Nephron progenitor cell (in vitro differentiated cells): Measurements from ENCODE around the gene PROSER3.

Experiments
- DNase-seq: peaks from one replicate; pipeline ENCODE4 v3.0.0; 2021
- H3K27ac Mint-ChIP-seq: 2 replicates; pipeline ENCODE4 v1.8.0; 2021; ENCODE audit warnings: mild to moderate bottlenecking, moderate library complexity, mixed read lengths
- H3K27me3 Mint-ChIP-seq: 2 replicates; pipeline ENCODE4 v1.8.0; 2021; ENCODE audit warnings: mild to moderate bottlenecking, low read depth, mixed read lengths; ENCODE audit not compliant: poor library complexity
- H3K36me3 Mint-ChIP-seq: 2 replicates; pipeline ENCODE4 v1.8.0; 2021; ENCODE audit warnings: low read depth, mixed read lengths
- H3K4me1 Mint-ChIP-seq: 2 replicates; pipeline ENCODE4 v1.8.0; 2021; ENCODE audit warnings: mixed read lengths
- H3K4me3 Mint-ChIP-seq: 2 replicates; pipeline ENCODE4 v1.8.0; 2021; ENCODE audit warnings: mild to moderate bottlenecking, moderate library complexity, mixed read lengths
- H3K9me3 Mint-ChIP-seq: 2 replicates; pipeline ENCODE4 v1.8.0; 2021; ENCODE audit warnings: mild to moderate bottlenecking, moderate library complexity, mixed read lengths
- TF ChIP-seq, protein P1 (sequence below): fragments of 200-600 bp; sonication (generic); IDR thresholded peaks from 2 replicates; pipeline ENCODE4 v1.5.0; 2021; ENCODE audit warnings: antibody characterized with exemption

PROSER3 gene

DNA sequence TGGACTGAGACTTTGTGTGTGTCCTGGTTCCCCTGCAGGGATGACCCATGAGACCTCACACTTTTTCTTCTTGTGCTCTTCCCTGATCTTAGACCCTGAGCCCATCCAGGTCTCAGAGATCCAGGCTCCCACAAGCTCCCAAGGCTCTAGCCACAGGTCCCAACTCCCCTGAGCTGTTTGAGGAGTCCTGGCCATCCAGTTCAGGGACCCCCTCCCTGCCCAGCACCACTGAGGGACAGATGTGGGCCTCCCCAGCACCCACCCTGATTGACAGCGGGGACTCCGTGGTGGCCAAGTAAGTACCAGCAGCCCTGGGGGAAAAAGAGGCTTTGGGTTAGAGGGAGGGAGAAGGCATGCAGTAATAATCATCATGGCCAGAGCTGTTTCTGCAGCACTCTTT lies 1.7 kb downstream of the PROSER3 start:
- H3K27ac Mint-ChIP-seq: no peak overlapping the region
- peaks cover 35% of the 10 kb centered on the region for H3K4me1 Mint-ChIP-seq
- H3K27me3 Mint-ChIP-seq: peaks cover 12% of the 10 kb centered on the region
- peaks cover 23% of the 10 kb centered on the region for H3K36me3 Mint-ChIP-seq
- no peak for DNase-seq
- TF ChIP-seq, protein P1, sequence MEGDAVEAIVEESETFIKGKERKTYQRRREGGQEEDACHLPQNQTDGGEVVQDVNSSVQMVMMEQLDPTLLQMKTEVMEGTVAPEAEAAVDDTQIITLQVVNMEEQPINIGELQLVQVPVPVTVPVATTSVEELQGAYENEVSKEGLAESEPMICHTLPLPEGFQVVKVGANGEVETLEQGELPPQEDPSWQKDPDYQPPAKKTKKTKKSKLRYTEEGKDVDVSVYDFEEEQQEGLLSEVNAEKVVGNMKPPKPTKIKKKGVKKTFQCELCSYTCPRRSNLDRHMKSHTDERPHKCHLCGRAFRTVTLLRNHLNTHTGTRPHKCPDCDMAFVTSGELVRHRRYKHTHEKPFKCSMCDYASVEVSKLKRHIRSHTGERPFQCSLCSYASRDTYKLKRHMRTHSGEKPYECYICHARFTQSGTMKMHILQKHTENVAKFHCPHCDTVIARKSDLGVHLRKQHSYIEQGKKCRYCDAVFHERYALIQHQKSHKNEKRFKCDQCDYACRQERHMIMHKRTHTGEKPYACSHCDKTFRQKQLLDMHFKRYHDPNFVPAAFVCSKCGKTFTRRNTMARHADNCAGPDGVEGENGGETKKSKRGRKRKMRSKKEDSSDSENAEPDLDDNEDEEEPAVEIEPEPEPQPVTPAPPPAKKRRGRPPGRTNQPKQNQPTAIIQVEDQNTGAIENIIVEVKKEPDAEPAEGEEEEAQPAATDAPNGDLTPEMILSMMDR: no peak
- H3K9me3 Mint-ChIP-seq: no peaks in the 10 kb centered on the region
- H3K4me3 Mint-ChIP-seq: peak overlapping the region; percentile 91

DNA sequence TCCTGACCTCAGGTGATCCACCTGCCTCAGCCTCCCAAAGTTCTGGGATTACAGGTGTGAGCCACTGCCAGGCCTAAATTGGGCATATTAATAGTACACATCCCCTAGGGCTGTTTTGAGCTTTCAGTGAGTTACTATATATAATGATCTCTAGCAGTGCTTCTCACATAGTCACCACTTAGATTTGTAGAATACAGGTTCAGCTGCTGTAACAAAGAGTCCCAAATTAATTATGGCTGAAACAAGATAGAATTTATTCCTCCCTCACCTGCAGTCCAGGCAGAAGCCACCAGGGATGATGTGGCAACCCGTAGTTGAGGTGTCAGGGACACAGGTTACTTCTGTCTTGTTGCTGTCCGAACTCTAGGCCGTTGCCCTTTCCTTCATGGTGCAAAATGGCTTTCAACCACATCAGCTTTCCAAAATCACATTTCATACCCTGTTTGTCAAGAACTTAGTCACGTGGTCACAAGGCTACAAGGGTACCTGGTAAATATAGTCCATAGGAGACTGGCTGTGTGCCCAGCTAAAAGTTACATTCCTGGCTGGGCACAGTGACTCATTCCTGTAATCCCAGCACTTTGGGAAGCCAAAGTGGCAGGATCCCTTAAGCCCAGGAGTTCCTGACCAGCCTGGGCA lies 2.9 kb downstream of the PROSER3 start:
- H3K9me3 Mint-ChIP-seq: no peaks in the 10 kb centered on the region
- TF ChIP-seq, protein P1: no peak
- peaks cover 6% of the 10 kb centered on the region for H3K27me3 Mint-ChIP-seq
- H3K4me1 Mint-ChIP-seq: peaks cover 31% of the 10 kb centered on the region
- no peak for DNase-seq
- H3K36me3 Mint-ChIP-seq: peaks cover 21% of the 10 kb centered on the region
- H3K27ac Mint-ChIP-seq: no peak overlapping the region
- H3K4me3 Mint-ChIP-seq: no peak overlapping the region

DNA sequence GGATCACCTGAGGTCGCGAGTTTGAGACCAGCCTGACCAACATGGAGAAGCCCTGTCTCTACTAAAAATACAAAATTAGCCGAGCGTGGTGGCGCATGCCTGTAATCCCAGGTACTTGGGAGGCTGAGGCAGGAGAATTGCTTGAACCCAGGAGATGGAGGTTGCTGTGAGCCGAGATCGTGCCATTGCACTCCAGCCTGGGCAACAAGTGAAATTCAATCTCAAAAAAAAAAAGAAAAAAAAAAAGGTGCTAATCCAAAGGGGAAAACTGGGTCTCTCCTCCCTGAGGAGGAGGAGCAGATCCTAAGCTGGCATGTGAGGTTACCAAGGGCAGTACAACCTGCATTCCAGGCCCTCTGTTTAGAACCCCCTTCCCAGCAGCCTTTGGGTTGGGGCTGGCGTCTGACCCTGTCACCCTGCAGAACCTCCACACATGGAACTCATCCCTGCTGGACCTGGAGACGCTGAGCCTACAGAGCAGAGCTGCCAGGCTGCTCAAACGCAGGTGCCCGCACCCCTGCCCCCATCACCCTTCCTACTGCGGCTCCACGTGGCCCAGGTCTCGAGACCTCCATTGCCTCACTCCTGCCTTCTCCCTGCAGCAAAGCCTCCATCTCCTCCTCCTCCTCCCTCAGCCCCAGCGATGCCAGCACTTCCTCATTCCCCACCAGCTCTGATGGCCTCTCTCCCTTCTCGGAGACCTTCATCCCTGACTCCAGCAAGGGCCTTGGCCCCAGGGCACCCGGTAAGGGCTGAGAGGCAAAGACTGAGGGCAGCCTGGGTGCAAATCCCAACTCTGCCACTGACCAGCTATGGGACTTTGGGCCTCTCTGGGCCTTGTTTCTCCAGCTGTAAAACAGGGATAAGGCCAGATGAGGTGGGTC lies 6.7 kb downstream of the PROSER3 start:
- Mint-ChIP-seq H3K27ac (no peak overlapping the region), H3K4me1 (peaks cover 37% of the 10 kb centered on the region), H3K27me3 (no peaks in the 10 kb centered on the region), H3K4me3 (no peak overlapping the region), H3K9me3 (no peaks in the 10 kb centered on the region), H3K36me3 (peaks cover 32% of the 10 kb centered on the region)
- no peak for DNase-seq
- TF ChIP-seq, protein P1: no peak

DNA sequence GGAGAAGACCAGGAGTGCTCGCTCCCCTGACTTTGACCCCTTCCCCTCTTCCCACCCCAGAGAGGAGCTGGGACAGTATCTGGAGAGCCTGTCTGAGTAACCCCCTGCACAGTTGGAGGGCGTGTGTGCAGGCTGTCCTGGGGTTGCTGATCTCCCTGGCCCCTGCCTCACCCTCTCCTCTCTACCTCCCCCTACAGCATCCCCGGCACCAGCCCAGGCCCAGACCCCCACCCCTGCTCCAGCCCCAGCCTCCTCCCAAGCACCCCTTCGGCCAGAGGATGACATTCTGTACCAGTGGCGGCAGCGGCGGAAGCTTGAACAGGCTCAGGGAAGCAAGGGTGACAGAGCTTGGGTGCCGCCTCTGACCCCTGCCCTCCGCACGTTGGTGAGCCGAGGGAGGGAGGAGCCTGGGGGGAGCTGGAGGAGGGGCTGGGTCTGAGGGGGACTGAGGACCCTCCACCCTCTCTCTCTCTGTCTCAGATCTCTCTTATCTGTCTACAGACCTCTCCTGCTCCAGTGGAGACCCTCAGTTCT lies 8.7 kb downstream of the PROSER3 start:
- Mint-ChIP-seq H3K9me3 (no peaks in the 10 kb centered on the region), H3K27me3 (peaks cover 3% of the 10 kb centered on the region), H3K27ac (no peak overlapping the region), H3K36me3 (peaks cover 33% of the 10 kb centered on the region), H3K4me1 (peaks cover 36% of the 10 kb centered on the region), H3K4me3 (no peak overlapping the region)
- TF ChIP-seq, protein P1: no peak
- DNase-seq: no peak

DNA sequence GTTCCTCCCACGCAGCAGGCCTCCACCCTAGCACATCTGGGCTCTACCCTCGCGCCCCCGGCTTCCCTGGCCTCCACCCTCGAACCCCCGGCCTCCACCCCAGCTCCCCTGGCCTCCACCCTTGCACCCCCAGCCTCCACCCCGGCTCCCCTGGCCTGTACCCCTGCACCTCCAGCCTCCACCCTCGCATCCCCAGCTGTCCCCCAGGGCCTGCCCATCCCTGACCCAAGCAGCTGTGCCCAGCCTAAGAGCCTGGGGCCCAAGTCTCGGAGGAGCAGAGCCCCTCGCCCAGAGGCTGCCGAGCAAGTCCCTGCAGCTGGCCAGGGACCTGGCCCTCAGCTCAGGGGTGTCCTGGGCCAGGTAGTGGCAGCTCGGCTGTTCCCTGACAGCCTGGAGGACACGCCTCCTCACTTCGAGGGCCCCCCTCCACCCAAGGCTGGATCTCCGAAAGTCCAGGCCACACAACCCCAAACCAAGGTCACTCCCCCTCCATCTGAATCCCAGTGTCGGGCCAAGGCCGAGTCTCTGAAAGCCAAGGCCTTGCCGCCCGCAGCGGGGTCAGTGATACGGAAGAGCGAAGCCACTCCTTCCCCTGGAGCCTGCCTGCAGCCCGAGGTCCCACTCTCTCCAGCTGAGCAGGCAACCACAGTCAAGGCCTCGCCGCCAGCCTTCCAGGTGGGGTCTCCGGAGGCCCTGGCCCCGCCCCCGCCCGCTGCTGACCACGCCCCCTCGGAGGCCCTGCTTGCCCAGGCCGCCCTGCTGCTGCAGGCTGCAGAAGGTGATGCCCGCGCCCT lies 9.5 kb downstream of the PROSER3 start:
- peak; percentile 91 for DNase-seq
- H3K27ac Mint-ChIP-seq: peak overlapping the region; percentile 78
- H3K4me3 Mint-ChIP-seq: no peak overlapping the region
- peaks cover 3% of the 10 kb centered on the region for H3K27me3 Mint-ChIP-seq
- H3K9me3 Mint-ChIP-seq: no peaks in the 10 kb centered on the region
- peaks cover 26% of the 10 kb centered on the region for H3K36me3 Mint-ChIP-seq
- TF ChIP-seq, protein P1: no peak
- H3K4me1 Mint-ChIP-seq: peaks cover 36% of the 10 kb centered on the region
